SK-N-MC (cell line): ENCODE measurements around the gene TEDDM1.

Source experiments
- EZH2 ChIP-seq: fragments of 200-600 bp; sonication (generic); IDR thresholded peaks from one replicate; pipeline ENCODE4 v1.6.1; 2017; ENCODE audit warnings: antibody characterized with exemption
- FOXP2 ChIP-seq: optimal IDR thresholded peaks from 2 replicates; pipeline ENCODE3; 2011; ENCODE audit warnings: mild to moderate bottlenecking, moderate library complexity; ENCODE audit not compliant: insufficient read depth; ENCODE audit errors: extremely low read length, control extremely low read depth
- POLR2AphosphoS5 ChIP-seq: IDR thresholded peaks from 2 replicates; pipeline ENCODE4 v1.6.1; 2012; ENCODE audit warnings: mild to moderate bottlenecking, low read depth, low read length, borderline replicate concordance

- no peak for TF ChIP-seq EZH2
- no peak for TF ChIP-seq POLR2AphosphoS5
- TF ChIP-seq FOXP2 = no peak
These were observed 16.5 kb downstream of the TEDDM1 start for GRCh38 chr1:182383934-182384333.
